ENCODE results near the gene SLC8B1.

Gene SLC8B1

GRCh38 chr12:113276306-113276705 is 58.6 kb downstream of the SLC8B1 start:
- no peak overlapping the region for H3K4me3 ChIP-seq (ENCODE audit: low read depth, low read length)
- DNase-seq (ENCODE audit: low read depth): no peak
- TF ChIP-seq CTCF (IDR thresholded peaks at IDR 0.05; ENCODE audit: insufficient read depth, low read depth, low read length, missing control alignments): no peak

- H3K4me3 ChIP-seq (ENCODE audit: low read depth, low read length): no peak overlapping the region
- no peak for DNase-seq (ENCODE audit: low read depth)
- TF ChIP-seq CTCF (IDR thresholded peaks at IDR 0.05; ENCODE audit: insufficient read depth, low read depth, low read length, missing control alignments): no peak
Observed at GRCh38 chr12:113274848-113275247, 60.1 kb downstream of the SLC8B1 start.

- no peak for DNase-seq (ENCODE audit: low read depth)
- no peak overlapping the region for H3K4me3 ChIP-seq (ENCODE audit: low read depth, low read length)
- no peak for TF ChIP-seq CTCF (IDR thresholded peaks at IDR 0.05; ENCODE audit: insufficient read depth, low read depth, low read length, missing control alignments)
Observed at GRCh38 chr12:113273053-113273725, 61.7 kb downstream of the SLC8B1 start.

GRCh38 chr12:113271853-113272561 is 62.9 kb downstream of the SLC8B1 start:
- no peak for TF ChIP-seq CTCF (IDR thresholded peaks at IDR 0.05; ENCODE audit: insufficient read depth, low read depth, low read length, missing control alignments)
- no peak for DNase-seq (ENCODE audit: low read depth)
- H3K4me3 ChIP-seq (ENCODE audit: low read depth, low read length): no peak overlapping the region

- no peak for DNase-seq (ENCODE audit: low read depth)
- TF ChIP-seq CTCF (IDR thresholded peaks at IDR 0.05; ENCODE audit: insufficient read depth, low read depth, low read length, missing control alignments): no peak
- H3K4me3 ChIP-seq (ENCODE audit: low read depth, low read length): no peak overlapping the region
Observed at GRCh38 chr12:113271466-113271852, 63.5 kb downstream of the SLC8B1 start.

- DNase-seq (ENCODE audit: low read depth): no peak
- no peak overlapping the region for H3K4me3 ChIP-seq (ENCODE audit: low read depth, low read length)
- TF ChIP-seq CTCF (IDR thresholded peaks at IDR 0.05; ENCODE audit: insufficient read depth, low read depth, low read length, missing control alignments): no peak
Observed at GRCh38 chr12:113270709-113271009, 64.2 kb downstream of the SLC8B1 start.

Measured in GM12865 (cell line).